GM06990 (cell line): ENCODE data around the gene P2RY8.

ENCODE experiments used
- DNase-seq: peaks from one replicate; pipeline ENCODE4 v3.0.0-alpha.2; 2011; ENCODE audit not compliant: insufficient read length; ENCODE audit errors: extremely low read depth
- H3K27me3 ChIP-seq: replicated peaks from 2 replicates; pipeline ENCODE4 v1.6.0; 2011; ENCODE audit warnings: low read length; ENCODE audit not compliant: control insufficient read depth, insufficient read depth
- H3K36me3 ChIP-seq: 2 replicates; pipeline ENCODE4 v1.5.1; 2011; ENCODE audit warnings: low read length; ENCODE audit not compliant: control insufficient read depth, insufficient read depth
- H3K4me3 ChIP-seq: replicated peaks from 2 replicates; pipeline ENCODE4 v1.5.1; 2011; ENCODE audit warnings: low read depth, mild to moderate bottlenecking, control low read depth, low read length
- CTCF ChIP-seq: IDR thresholded peaks from 2 replicates; pipeline ENCODE4 v1.5.1; 2011; ENCODE audit warnings: low read length, control low read depth, mild to moderate bottlenecking, inconsistent platforms; ENCODE audit not compliant: insufficient read depth, poor library complexity, severe bottlenecking

P2RY8 gene

GRCh38 chrX:1420371-1420770 lies 116.6 kb downstream of the P2RY8 start:
- Histone ChIP-seq H3K27me3 (no peaks in the 10 kb centered on the region), H3K4me3 (no peak overlapping the region), H3K36me3 (peaks cover 25% of the 10 kb centered on the region)
- DNase-seq = no peak
- TF ChIP-seq CTCF = no peak

DNA sequence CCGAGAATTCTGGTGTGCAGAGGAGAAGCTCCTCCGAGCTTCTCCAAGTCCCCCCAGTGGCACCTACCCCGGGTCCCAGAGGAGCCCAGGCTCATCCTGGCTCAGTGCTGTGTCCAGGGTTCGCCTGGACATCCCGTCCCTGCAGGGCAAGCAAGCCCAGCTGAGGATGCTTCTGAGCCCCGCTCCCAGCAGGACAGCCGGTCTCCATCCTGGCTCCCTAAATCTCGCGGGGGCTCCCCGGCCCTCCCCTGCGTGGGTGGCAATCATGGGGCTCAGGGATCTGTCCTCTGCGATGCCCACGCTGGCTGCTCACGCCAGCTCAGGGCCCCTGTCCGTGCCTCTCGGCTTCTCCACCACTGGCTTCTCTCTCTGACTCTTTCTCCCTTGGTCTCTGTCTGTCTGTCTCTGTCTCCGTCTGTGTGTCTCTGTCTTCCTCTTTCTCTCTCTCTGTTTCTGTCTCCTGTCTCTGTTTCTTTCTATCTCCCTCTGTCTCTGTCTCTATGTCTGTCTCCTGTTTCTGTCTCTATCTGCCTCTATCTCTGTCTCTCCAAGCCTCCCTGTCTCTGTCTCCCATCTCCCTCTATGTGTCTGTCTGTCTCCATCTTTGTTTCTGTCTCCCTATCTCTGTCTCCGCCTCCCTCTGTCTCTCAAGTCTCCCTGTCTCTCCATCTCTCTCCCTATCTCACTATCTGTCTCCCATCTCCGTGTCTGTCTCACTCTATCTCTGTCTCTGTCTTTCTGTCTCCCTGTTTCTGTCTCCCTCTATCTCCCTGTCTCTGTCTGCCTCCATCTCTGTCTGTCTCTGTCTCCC lies 117.2 kb downstream of the P2RY8 start:
- Histone ChIP-seq H3K36me3 (peaks cover 22% of the 10 kb centered on the region), H3K27me3 (no peaks in the 10 kb centered on the region), H3K4me3 (no peak overlapping the region)
- no peak for DNase-seq
- no peak for TF ChIP-seq CTCF

- Histone ChIP-seq H3K36me3 (peaks cover 23% of the 10 kb centered on the region), H3K27me3 (no peaks in the 10 kb centered on the region), H3K4me3 (no peak overlapping the region)
- TF ChIP-seq CTCF = no peak
- no peak for DNase-seq
These were observed 118.0 kb downstream of the P2RY8 start for GRCh38 chrX:1418901-1419544.

DNA sequence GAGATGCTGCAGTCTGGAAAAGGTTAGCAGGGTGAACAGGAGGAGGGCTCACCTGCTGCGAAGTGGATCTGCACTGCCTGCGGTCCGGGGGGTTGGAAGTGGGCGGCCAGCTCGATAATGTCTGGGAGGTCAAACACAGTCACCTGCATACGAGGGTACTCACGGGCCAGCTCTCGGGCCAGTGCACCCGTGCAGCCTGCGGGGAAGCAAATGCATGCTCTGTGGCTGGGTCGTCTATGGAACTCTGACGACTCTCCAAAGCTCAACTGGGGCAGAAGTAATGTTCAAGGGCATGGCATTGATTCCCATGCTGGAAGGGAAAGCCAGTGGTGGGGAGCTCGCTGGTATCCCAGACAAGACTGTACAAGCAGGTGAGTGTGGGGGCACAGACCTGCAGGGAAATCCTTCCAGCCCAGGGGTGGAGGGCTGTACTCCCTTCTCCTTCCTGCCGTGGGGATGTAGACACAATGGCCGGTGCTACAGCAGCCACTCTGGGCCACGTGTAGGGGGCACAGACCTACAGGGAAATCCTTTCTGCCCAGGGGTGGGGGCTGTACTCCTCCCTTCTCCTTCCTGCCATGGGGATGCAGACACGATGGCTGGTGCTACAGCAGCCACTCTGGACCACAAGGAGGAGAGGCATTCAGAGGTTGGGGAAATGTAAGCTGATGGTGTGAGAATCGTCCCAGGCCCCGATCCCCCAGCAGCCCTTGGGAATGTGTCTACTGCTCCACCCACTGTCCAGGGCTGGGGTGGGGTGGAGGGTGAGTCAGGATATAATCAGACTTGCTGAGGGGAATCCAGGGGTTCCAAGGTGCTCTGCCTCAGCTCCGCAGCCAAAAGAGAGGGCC lies 118.8 kb downstream of the P2RY8 start:
- H3K36me3 ChIP-seq = peaks cover 21% of the 10 kb centered on the region
- no peak for DNase-seq
- no peaks in the 10 kb centered on the region for H3K27me3 ChIP-seq
- TF ChIP-seq CTCF = no peak
- no peak overlapping the region for H3K4me3 ChIP-seq

DNA sequence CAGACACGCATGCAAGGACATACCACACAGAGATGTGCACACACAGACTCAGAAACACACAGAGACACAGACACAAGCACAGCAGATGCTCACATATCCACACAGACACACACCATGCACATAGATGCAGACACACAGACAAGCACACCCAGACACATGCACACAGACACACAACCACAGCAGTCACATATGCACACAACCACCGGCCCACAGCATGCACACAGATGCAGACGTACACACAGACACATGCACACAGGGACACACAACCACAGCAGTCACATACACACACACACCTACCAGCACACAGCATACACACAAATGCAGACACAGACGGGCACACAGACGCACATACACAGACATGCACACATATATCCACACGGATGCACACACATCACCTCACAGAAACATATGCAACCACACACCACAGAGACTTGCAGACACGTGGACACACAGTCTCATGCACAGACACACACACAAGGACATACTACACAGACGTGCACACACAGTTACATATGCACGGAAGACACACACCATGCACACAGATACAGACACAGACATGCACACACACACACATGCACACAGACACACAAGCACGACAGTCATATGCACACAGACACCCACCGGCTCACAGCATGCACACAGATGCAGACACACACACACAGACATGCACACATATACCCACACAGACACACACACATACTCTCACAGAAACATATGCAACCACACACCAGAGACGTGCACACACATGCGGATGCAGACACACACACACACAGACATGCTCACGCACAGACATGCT lies 119.8 kb downstream of the P2RY8 start:
- H3K4me3 ChIP-seq = no peak overlapping the region
- H3K27me3 ChIP-seq = no peaks in the 10 kb centered on the region
- DNase-seq = no peak
- peaks cover 25% of the 10 kb centered on the region for H3K36me3 ChIP-seq
- no peak for TF ChIP-seq CTCF
